ENCODE results near the gene SH3BP1. TPM values are rescaled to one million over a fixed set of nuclear protein-coding genes. Genes with fewer than 3 reads are reported as not detected.

SH3BP1 gene
- total and polyA plus RNA-seq, 2 donors (not counting 1 experiment from before 2014, with no cell fraction given), result 44.0 to 69.7 TPM

DNA sequence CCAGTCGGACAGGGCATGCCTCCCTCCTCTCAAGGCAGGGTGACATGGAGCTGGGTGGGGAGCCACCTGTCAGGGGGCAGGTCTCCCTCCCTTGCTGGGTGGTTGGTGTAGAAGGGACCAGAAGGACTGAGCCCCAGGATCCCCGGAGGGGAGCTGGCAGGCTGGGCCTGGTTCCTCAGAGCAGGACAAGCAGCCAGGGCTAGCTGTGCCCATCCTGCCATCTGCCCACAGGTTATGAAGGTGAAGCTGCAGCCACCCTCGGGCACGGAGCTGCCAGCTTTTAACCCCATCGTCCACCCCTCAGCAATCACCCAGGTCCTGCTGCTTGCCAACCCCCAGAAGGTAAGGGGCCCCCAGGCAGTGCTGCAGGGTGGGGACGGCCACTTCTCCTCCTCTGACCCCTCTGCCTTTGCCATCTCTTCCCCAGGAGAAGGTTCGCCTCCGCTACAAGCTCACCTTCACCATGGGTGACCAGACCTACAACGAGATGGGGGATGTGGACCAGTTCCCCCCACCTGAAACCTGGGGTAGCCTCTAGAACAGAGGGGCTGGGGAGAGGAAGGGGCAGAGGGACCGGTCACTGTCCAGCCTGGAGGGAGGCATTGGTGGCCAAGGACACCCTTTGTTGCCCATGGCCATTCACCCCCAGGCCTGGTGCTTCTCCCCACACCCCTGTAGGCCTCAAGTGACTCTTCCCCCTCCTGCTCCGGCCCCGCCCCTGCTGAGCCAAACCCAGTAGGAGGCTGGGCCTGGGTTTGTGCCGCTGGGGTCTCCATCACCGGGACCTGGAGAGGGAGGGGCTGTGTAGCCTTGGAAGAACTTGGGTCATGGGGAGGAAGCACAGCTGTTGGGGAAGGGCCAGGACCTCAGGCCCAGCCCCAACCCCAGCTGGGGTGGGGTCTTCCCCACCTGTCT, 7.0 kb upstream of the SH3BP1 start:
- POLR2A ChIA-PET, result interaction anchor here (0.5 to 3.4 kb wide), 7 partner anchors 10 to 212 kb away, joined by 3 to 43 read pairs (median 17); partner anchors contain the start of genes ANKRD54, GGA1, LGALS1 and PDXP
- Histone ChIP-seq H3K79me2 (ENCODE audit: control insufficient read depth, insufficient read depth, low read length) (peaks cover 2% of the 10 kb centered on the region), H3K36me3 (replicated peaks in 1 of 2; ENCODE audit: control extremely low read depth in 1 of 2, control insufficient read depth in 1 of 2, extremely low read depth in 1 of 2, insufficient read depth in 2 of 2, low read length in 1 of 2) (peaks cover 0 to 17% of the 10 kb centered on the region in 2 experiments), H3K9ac (ENCODE audit: low read length) (peak overlapping the region; percentile 54), H3K9me3 (ENCODE audit: control extremely low read depth in 1 of 3, control insufficient read depth in 2 of 3, insufficient read depth in 1 of 3, low read length in 2 of 3) (no peaks in the 10 kb centered on the region), H3K4me1 (ENCODE audit: control insufficient read depth in 2 of 2, insufficient read depth in 2 of 2, low read length in 2 of 2) (peaks cover 58 to 68% of the 10 kb centered on the region in 2 donors), H3K27me3 (replicated peaks in 1 of 4; ENCODE audit: control extremely low read depth in 1 of 4, control insufficient read depth in 3 of 4, insufficient read depth in 4 of 4, low read length in 3 of 4) (no peaks in the 10 kb centered on the region), H2AFZ (ENCODE audit: insufficient read depth, low read depth, low read length, poor library complexity, severe bottlenecking) (no peak overlapping the region), H3K4me2 (replicated peaks; ENCODE audit: low read depth, low read length, poor library complexity, severe bottlenecking) (peak overlapping the region; percentile 95), H4K20me1 (ENCODE audit: control insufficient read depth, insufficient read depth, low read length, poor library complexity, severe bottlenecking) (no peaks in the 10 kb centered on the region), H3K27ac (ENCODE audit: low read length in 2 of 2) (peak overlapping the region; percentile 89 to 94), H3K4me3 (ENCODE audit: control extremely low read depth in 1 of 5, extremely low read depth in 1 of 5, insufficient read depth in 1 of 5, low read depth in 2 of 5, low read length in 4 of 5) (no peak overlapping the region)
- intact Hi-C loops (cut with micrococcal nuclease), result loop anchor here (1.0 to 5.0 kb wide), 5 partner anchors 9 to 115 kb away; partner anchors contain the start of gene GGA1
- DNase-seq (no peak), ATAC-seq (ENCODE audit: low read depth) (no peak)
- Mint-ChIP-seq H3K4me3 (peak overlapping the region; percentile 87), H3K27ac (peak overlapping the region; percentile 97), H3K27me3 (no peaks in the 10 kb centered on the region), H3K9me3 (ENCODE audit: insufficient read depth) (no peaks in the 10 kb centered on the region), H3K4me1 (peaks cover 61% of the 10 kb centered on the region)
- CTCF ChIA-PET, result interaction anchor here (0.9 to 30.7 kb wide), 7 partner anchors 3 to 45 kb away, joined by 3 to 620 read pairs (median 14); partner anchors contain the start of genes GGA1, LGALS1, NOL12 and PDXP
- TF ChIP-seq, protein P1, sequence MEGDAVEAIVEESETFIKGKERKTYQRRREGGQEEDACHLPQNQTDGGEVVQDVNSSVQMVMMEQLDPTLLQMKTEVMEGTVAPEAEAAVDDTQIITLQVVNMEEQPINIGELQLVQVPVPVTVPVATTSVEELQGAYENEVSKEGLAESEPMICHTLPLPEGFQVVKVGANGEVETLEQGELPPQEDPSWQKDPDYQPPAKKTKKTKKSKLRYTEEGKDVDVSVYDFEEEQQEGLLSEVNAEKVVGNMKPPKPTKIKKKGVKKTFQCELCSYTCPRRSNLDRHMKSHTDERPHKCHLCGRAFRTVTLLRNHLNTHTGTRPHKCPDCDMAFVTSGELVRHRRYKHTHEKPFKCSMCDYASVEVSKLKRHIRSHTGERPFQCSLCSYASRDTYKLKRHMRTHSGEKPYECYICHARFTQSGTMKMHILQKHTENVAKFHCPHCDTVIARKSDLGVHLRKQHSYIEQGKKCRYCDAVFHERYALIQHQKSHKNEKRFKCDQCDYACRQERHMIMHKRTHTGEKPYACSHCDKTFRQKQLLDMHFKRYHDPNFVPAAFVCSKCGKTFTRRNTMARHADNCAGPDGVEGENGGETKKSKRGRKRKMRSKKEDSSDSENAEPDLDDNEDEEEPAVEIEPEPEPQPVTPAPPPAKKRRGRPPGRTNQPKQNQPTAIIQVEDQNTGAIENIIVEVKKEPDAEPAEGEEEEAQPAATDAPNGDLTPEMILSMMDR (IDR thresholded peaks at IDR 0.05), result no peak
- TF ChIP-seq EZH2 (IDR thresholded peaks at IDR 0.05; ENCODE audit: borderline replicate concordance, insufficient read depth, low read depth, low read length, poor library complexity, severe bottlenecking), result no peak
- WGBS (ENCODE audit: insufficient coverage), result 60% methylated on average over 7 of the region's 14 CpGs

Data from B cell (primary cell).